HG03571 (cell line): Measurements from ENCODE around the gene RACK1.

Experiments
- ATAC-seq: cut with Tn5 transposase; IDR thresholded peaks from one replicate; pipeline ENCODE4 v1.9.1; 2021; ENCODE audit not compliant: unreplicated experiment

The RACK1 gene

GRCh38 chr5:181259974-181260719 is 16.4 kb upstream of the RACK1 start:
- no peak for ATAC-seq

- ATAC-seq, result no peak
These were observed 15.6 kb upstream of the RACK1 start for GRCh38 chr5:181259283-181259682.

GRCh38 chr5:181258576-181258975 is 14.9 kb upstream of the RACK1 start:
- ATAC-seq, result no peak

GRCh38 chr5:181255836-181256578 is 12.3 kb upstream of the RACK1 start:
- ATAC-seq, result no peak

GRCh38 chr5:181255276-181255675 is 11.6 kb upstream of the RACK1 start:
- no peak for ATAC-seq

- no peak for ATAC-seq
These were observed 4.6 kb upstream of the RACK1 start for GRCh38 chr5:181248277-181248676.

GRCh38 chr5:181246276-181247049 is 2.8 kb upstream of the RACK1 start:
- peak; percentile 31 for ATAC-seq

GRCh38 chr5:181245427-181246275 is 1.9 kb upstream of the RACK1 start:
- no peak for ATAC-seq

- ATAC-seq, result no peak
These were observed 615 bp downstream of the RACK1 start for GRCh38 chr5:181243018-181243563.

- ATAC-seq, result no peak
These were observed 1.7 kb downstream of the RACK1 start for GRCh38 chr5:181242031-181242451.

GRCh38 chr5:181241393-181241975 is 2.2 kb downstream of the RACK1 start:
- ATAC-seq, result no peak

GRCh38 chr5:181239062-181239663 is 4.5 kb downstream of the RACK1 start:
- no peak for ATAC-seq

GRCh38 chr5:181237729-181238385 is 5.8 kb downstream of the RACK1 start:
- ATAC-seq, result no peak

GRCh38 chr5:181236954-181237641 is 6.6 kb downstream of the RACK1 start:
- ATAC-seq, result no peak

- no peak for ATAC-seq
These were observed 7.2 kb downstream of the RACK1 start for GRCh38 chr5:181236471-181236870.

GRCh38 chr5:181235689-181236366 is 7.9 kb downstream of the RACK1 start:
- no peak for ATAC-seq

- no peak for ATAC-seq
These were observed 8.4 kb downstream of the RACK1 start for GRCh38 chr5:181235323-181235688.
